ENCODE data around the gene GNPDA1.

DNA sequence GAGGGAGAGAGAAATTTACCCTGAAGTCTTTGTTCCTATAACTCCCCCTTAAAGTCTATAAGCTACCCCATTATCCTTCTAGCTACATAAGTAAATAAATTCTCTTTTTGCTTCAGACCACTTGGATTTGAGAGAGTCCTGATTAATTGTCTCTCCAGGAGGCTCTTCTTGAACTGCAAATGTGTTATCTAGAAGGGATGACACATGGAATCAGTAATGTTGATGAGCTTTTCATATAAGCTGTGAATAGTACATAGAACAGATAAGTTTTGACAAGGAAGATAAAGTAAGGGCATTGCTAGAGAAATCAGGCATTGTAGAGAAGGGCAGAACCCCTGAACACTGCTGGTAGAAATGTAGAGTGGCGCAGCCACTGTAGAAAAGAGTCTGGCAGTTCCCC lies 42.5 kb upstream of the GNPDA1 start:
- TF ChIP-seq, protein P1, sequence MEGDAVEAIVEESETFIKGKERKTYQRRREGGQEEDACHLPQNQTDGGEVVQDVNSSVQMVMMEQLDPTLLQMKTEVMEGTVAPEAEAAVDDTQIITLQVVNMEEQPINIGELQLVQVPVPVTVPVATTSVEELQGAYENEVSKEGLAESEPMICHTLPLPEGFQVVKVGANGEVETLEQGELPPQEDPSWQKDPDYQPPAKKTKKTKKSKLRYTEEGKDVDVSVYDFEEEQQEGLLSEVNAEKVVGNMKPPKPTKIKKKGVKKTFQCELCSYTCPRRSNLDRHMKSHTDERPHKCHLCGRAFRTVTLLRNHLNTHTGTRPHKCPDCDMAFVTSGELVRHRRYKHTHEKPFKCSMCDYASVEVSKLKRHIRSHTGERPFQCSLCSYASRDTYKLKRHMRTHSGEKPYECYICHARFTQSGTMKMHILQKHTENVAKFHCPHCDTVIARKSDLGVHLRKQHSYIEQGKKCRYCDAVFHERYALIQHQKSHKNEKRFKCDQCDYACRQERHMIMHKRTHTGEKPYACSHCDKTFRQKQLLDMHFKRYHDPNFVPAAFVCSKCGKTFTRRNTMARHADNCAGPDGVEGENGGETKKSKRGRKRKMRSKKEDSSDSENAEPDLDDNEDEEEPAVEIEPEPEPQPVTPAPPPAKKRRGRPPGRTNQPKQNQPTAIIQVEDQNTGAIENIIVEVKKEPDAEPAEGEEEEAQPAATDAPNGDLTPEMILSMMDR (conservative IDR thresholded peaks at IDR 0.05; ENCODE audit: low read depth, low read length), result no peak
- TF ChIP-seq EZH2 (IDR thresholded peaks at IDR 0.05; ENCODE audit: borderline replicate concordance, low read depth, low read length, poor library complexity, severe bottlenecking), result no peak
